ENCODE measurements around the gene TRANK1. TPM values are rescaled to one million over a fixed set of nuclear protein-coding genes. Genes with fewer than 3 reads are reported as not detected.

The TRANK1 gene
- total and polyA plus RNA-seq, 12 donors = 5.0 to 28.0 (median 14.0) TPM

DNA sequence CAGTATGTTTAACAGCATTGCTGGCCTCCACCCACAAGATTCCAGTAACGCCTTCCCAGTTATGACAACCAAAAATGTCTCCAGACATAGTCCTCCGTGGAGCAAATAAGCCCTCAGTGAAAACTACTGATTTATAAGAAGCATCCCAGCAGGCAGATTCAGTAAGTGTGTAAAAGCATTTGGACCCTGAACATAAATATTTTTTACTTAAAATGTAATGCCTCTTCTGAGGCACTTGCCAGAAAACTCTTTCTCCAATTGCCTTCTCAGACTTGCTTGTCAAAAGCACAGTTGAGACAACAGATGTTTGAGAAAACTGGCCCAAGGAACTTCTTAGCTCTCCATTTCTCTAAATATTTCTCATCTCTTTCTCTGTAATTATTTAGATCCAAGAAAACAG is 148.7 kb downstream of the TRANK1 start:
- H3K4me3 ChIP-seq = no peak overlapping the region
- no peaks in the 10 kb centered on the region for H3K27me3 ChIP-seq
- no peak for TF ChIP-seq POLR2A (IDR thresholded peaks at IDR 0.05)
- TF ChIP-seq, protein P1, sequence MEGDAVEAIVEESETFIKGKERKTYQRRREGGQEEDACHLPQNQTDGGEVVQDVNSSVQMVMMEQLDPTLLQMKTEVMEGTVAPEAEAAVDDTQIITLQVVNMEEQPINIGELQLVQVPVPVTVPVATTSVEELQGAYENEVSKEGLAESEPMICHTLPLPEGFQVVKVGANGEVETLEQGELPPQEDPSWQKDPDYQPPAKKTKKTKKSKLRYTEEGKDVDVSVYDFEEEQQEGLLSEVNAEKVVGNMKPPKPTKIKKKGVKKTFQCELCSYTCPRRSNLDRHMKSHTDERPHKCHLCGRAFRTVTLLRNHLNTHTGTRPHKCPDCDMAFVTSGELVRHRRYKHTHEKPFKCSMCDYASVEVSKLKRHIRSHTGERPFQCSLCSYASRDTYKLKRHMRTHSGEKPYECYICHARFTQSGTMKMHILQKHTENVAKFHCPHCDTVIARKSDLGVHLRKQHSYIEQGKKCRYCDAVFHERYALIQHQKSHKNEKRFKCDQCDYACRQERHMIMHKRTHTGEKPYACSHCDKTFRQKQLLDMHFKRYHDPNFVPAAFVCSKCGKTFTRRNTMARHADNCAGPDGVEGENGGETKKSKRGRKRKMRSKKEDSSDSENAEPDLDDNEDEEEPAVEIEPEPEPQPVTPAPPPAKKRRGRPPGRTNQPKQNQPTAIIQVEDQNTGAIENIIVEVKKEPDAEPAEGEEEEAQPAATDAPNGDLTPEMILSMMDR (IDR thresholded peaks at IDR 0.05) = no peak
- H3K36me3 ChIP-seq (replicated peaks in 1 of 2) = no peaks in the 10 kb centered on the region
- H3K27ac ChIP-seq = no peak overlapping the region
- WGBS, 4 donors = 70 to 80% (median 78%) methylated on average over 2 of the region's 2 CpGs
- intact Hi-C loops (cut with DNase I) = no loop called here
- DNase-seq = no peak
- no peaks in the 10 kb centered on the region for H3K4me1 ChIP-seq (replicated peaks in 1 of 2)
- no peaks in the 10 kb centered on the region for H3K9me3 ChIP-seq (replicated peaks in 1 of 3)

DNA sequence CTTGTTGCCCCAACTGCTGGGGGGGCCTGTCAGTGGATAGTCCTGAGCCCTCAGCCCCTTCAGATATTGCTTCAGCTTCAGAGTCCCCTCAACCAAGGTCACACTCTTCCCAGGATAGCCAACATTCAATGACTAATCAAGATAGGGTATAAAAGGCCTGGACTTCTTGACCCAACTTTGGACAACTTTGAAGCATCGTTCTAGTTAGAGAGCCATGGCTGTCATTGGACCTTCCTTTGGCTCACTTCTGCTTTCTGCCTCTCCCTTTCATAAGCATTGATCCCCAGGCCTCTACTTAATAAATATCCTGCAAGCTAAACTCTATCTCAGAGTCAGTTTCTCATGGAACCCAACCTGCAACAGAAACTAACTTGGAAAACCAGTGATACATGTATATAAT is 149.2 kb downstream of the TRANK1 start:
- H3K36me3 ChIP-seq (replicated peaks in 1 of 2) = no peaks in the 10 kb centered on the region
- H3K27ac ChIP-seq = no peak overlapping the region
- 67 to 92% (median 74%) methylated on average over 1 of the region's 1 CpG for WGBS, 4 donors
- no peak overlapping the region for H3K4me3 ChIP-seq
- DNase-seq = no peak
- no peaks in the 10 kb centered on the region for H3K27me3 ChIP-seq
- no peaks in the 10 kb centered on the region for H3K4me1 ChIP-seq (replicated peaks in 1 of 2)
- TF ChIP-seq, protein P1 (IDR thresholded peaks at IDR 0.05) = no peak
- no peak for TF ChIP-seq POLR2A (IDR thresholded peaks at IDR 0.05)
- H3K9me3 ChIP-seq (replicated peaks in 1 of 3) = no peaks in the 10 kb centered on the region
- intact Hi-C loops (cut with DNase I) = no loop called here

DNA sequence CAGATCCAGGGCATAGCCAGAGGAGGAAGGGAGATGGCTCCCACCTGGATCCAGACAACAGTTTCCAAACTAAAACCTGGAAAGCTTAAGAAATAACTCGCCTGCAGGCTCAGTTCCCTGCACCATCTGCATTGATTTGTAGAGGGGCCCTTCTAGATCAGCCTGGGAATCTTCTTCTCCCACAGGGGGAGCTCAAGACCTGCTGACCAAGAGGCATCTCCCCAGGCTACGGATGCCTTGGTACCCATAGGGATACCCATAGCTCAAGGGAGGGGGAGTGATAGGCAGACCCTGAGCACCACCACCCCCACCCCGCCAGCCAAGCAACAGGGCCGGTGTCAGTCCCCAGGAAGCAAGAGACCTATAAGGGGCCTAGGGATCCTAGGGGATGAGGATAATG is 152.5 kb downstream of the TRANK1 start:
- H3K4me1 ChIP-seq (replicated peaks in 1 of 2) = no peaks in the 10 kb centered on the region
- H3K9me3 ChIP-seq (replicated peaks in 1 of 3) = no peaks in the 10 kb centered on the region
- intact Hi-C loops (cut with DNase I) = no loop called here
- H3K27ac ChIP-seq = no peak overlapping the region
- WGBS, 4 donors = 62 to 67% (median 64%) methylated on average over 3 to 4 of the region's 4 CpGs
- no peak for TF ChIP-seq POLR2A (IDR thresholded peaks at IDR 0.05)
- TF ChIP-seq, protein P1 (IDR thresholded peaks at IDR 0.05) = no peak
- no peak overlapping the region for H3K4me3 ChIP-seq
- H3K27me3 ChIP-seq = no peaks in the 10 kb centered on the region
- H3K36me3 ChIP-seq (replicated peaks in 1 of 2) = no peaks in the 10 kb centered on the region
- DNase-seq = no peak

DNA sequence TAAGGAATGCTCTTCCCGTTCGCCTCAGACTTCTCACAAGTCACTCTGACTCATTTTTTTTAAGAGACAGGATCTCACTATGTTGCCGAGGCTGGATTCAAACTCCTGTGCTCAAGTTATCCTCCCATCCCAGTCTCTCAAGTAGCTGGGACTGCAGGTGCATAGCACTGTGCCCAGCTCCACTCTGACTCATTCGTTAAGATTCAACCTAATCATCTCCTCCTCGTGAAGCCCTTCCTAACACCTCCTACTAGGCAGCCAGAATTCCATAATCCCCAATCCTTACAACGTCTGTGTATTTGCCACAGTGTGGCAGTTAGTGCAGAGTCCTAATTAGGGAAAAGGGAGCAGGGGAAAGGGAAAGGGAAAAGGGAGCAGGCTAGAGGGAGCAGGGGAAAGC is 154.1 kb downstream of the TRANK1 start:
- no peaks in the 10 kb centered on the region for H3K9me3 ChIP-seq (replicated peaks in 1 of 3)
- H3K4me1 ChIP-seq (replicated peaks in 1 of 2) = no peaks in the 10 kb centered on the region
- TF ChIP-seq, protein P1 (IDR thresholded peaks at IDR 0.05) = no peak
- TF ChIP-seq POLR2A (IDR thresholded peaks at IDR 0.05) = no peak
- intact Hi-C loops (cut with DNase I) = no loop called here
- no peak overlapping the region for H3K27ac ChIP-seq
- H3K36me3 ChIP-seq (replicated peaks in 1 of 2) = no peaks in the 10 kb centered on the region
- H3K27me3 ChIP-seq = no peaks in the 10 kb centered on the region
- no peak overlapping the region for H3K4me3 ChIP-seq
- no peak for DNase-seq
- WGBS, 4 donors = 45 to 68% (median 57%) methylated on average over 5 to 6 of the region's 6 CpGs

Data from adrenal gland (tissue), 12 donors.